ENCODE measurements around the gene ZNF532.
A peak's percentile ranks its signal among the peaks of the same experiment; 100 is the strongest.

The ZNF532 gene

DNA sequence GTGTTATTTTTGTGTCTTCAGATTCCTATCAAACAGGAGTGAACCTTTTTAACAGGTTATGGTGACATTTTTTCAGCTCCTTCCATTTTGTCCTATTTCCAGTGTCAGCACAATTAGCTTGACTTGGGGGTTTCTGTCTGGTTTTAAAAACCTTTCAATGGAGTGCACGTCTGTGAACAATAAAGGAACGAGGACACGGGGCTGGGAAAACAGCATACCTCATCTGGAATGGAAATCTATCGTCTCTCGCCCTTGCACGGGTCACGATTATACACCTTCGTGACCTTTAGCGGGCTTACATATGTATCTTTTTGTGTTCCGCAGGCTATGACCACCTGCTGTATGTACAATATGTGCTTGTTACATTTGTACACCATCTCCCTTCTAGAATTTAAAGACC, 2.3 kb upstream of the ZNF532 start:
- no CpG with 5 or more reads among the region's 10 CpGs for WGBS (ENCODE audit: extremely low coverage, insufficient coverage, low lambda C conversion rate)
- peaks cover 35% of the 10 kb centered on the region for H3K4me1 ChIP-seq (ENCODE audit: control insufficient read depth, low read depth, low read length)
- DNase-seq = no peak
- H3K23ac ChIP-seq (ENCODE audit: low read length) = no peak overlapping the region
- H3K9ac ChIP-seq (ENCODE audit: low read length) = peak overlapping the region; percentile 80
- peak overlapping the region; percentile 90 for H3K27ac ChIP-seq (ENCODE audit: low read depth, low read length)
- peak overlapping the region; percentile 70 for H2AK5ac ChIP-seq (ENCODE audit: low read length)
- peaks cover 28% of the 10 kb centered on the region for H3K79me2 ChIP-seq (ENCODE audit: control insufficient read depth, insufficient read depth, low read length)
- no peaks in the 10 kb centered on the region for H3K36me3 ChIP-seq (ENCODE audit: control insufficient read depth, insufficient read depth, low read length)
- H3K18ac ChIP-seq (ENCODE audit: low read length) = peak overlapping the region; percentile 93
- H3K79me1 ChIP-seq (ENCODE audit: low read length) = peaks cover 1% of the 10 kb centered on the region
- H3K27me3 ChIP-seq (ENCODE audit: insufficient read depth, low read length, poor library complexity) = no peaks in the 10 kb centered on the region
- H3K4ac ChIP-seq (ENCODE audit: low read depth, low read length) = peak overlapping the region; percentile 100
- peak overlapping the region; percentile 57 for H3K4me2 ChIP-seq (ENCODE audit: low read length)
- peak overlapping the region; percentile 47 for H4K5ac ChIP-seq (ENCODE audit: low read length)
- H4K8ac ChIP-seq (ENCODE audit: low read depth, low read length) = no peak overlapping the region
- peak overlapping the region; percentile 75 for H2BK120ac ChIP-seq (ENCODE audit: low read depth, low read length)
- H3K56ac ChIP-seq (ENCODE audit: low read length) = peak overlapping the region; percentile 94
- no peak overlapping the region for H3K4me3 ChIP-seq (ENCODE audit: low read length)
- H2BK15ac ChIP-seq (replicated peaks; ENCODE audit: low read depth) = no peak overlapping the region
- peak overlapping the region; percentile 66 for H2BK5ac ChIP-seq (ENCODE audit: low read length)

- peak overlapping the region; percentile 80 for H3K9ac ChIP-seq (ENCODE audit: low read length)
Measured at GRCh38 chr18:58862851-58863538, 1.7 kb upstream of the ZNF532 start.

GRCh38 chr18:58863539-58864145, 1.0 kb upstream of the ZNF532 start:
- DNase-seq = no peak
- no CpG with 5 or more reads among the region's 72 CpGs for WGBS (ENCODE audit: extremely low coverage, insufficient coverage, low lambda C conversion rate)
- no peak overlapping the region for H3K23ac ChIP-seq (ENCODE audit: low read length)
- peak overlapping the region; percentile 100 for H2BK120ac ChIP-seq (ENCODE audit: low read depth, low read length)
- H2BK5ac ChIP-seq (ENCODE audit: low read length) = peak overlapping the region; percentile 73
- H3K4me3 ChIP-seq (ENCODE audit: low read length) = peak overlapping the region; percentile 24
- H4K8ac ChIP-seq (ENCODE audit: low read depth, low read length) = peak overlapping the region; percentile 99
- H3K79me2 ChIP-seq (ENCODE audit: control insufficient read depth, insufficient read depth, low read length) = peaks cover 41% of the 10 kb centered on the region
- peak overlapping the region; percentile 97 for H3K56ac ChIP-seq (ENCODE audit: low read length)
- H3K27ac ChIP-seq (ENCODE audit: low read depth, low read length) = peak overlapping the region; percentile 91
- H3K79me1 ChIP-seq (ENCODE audit: low read length) = peaks cover 6% of the 10 kb centered on the region
- H3K9ac ChIP-seq (ENCODE audit: low read length) = peak overlapping the region; percentile 88
- peak overlapping the region; percentile 14 for H2BK15ac ChIP-seq (replicated peaks; ENCODE audit: low read depth)
- peak overlapping the region; percentile 30 for H3K4me2 ChIP-seq (ENCODE audit: low read length)
- H4K5ac ChIP-seq (ENCODE audit: low read length) = no peak overlapping the region
- peak overlapping the region; percentile 100 for H3K4ac ChIP-seq (ENCODE audit: low read depth, low read length)
- peaks cover 37% of the 10 kb centered on the region for H3K4me1 ChIP-seq (ENCODE audit: control insufficient read depth, low read depth, low read length)
- no peak overlapping the region for H2AK5ac ChIP-seq (ENCODE audit: low read length)
- no peaks in the 10 kb centered on the region for H3K27me3 ChIP-seq (ENCODE audit: insufficient read depth, low read length, poor library complexity)
- peak overlapping the region; percentile 100 for H3K18ac ChIP-seq (ENCODE audit: low read length)
- peaks cover 5% of the 10 kb centered on the region for H3K36me3 ChIP-seq (ENCODE audit: control insufficient read depth, insufficient read depth, low read length)

More at GRCh38 chr18:58862851-58863538, 1.7 kb upstream of the ZNF532 start:
- Histone ChIP-seq H3K4me3 (ENCODE audit: low read length) (peak overlapping the region; percentile 52), H3K27ac (ENCODE audit: low read depth, low read length) (peak overlapping the region; percentile 90), H3K4ac (ENCODE audit: low read depth, low read length) (peak overlapping the region; percentile 100), H3K27me3 (ENCODE audit: insufficient read depth, low read length, poor library complexity) (no peaks in the 10 kb centered on the region), H3K4me2 (ENCODE audit: low read length) (peak overlapping the region; percentile 57), H3K4me1 (ENCODE audit: control insufficient read depth, low read depth, low read length) (peaks cover 37% of the 10 kb centered on the region), H4K8ac (ENCODE audit: low read depth, low read length) (peak overlapping the region; percentile 81), H2BK5ac (ENCODE audit: low read length) (peak overlapping the region; percentile 33), H2BK120ac (ENCODE audit: low read depth, low read length) (peak overlapping the region; percentile 100), H3K79me2 (ENCODE audit: control insufficient read depth, insufficient read depth, low read length) (peaks cover 34% of the 10 kb centered on the region), H3K23ac (ENCODE audit: low read length) (no peak overlapping the region), H3K36me3 (ENCODE audit: control insufficient read depth, insufficient read depth, low read length) (peaks cover 1% of the 10 kb centered on the region), H3K18ac (ENCODE audit: low read length) (peak overlapping the region; percentile 100), H2AK5ac (ENCODE audit: low read length) (no peak overlapping the region), H4K5ac (ENCODE audit: low read length) (peak overlapping the region; percentile 1), H2BK15ac (replicated peaks; ENCODE audit: low read depth) (peak overlapping the region; percentile 43), H3K56ac (ENCODE audit: low read length) (peak overlapping the region; percentile 94), H3K79me1 (ENCODE audit: low read length) (peaks cover 2% of the 10 kb centered on the region)
- no CpG with 5 or more reads among the region's 66 CpGs for WGBS (ENCODE audit: extremely low coverage, insufficient coverage, low lambda C conversion rate)
- DNase-seq = peak; percentile 68

GRCh38 chr18:58865033-58865590, 435 bp downstream of the ZNF532 start:
- Histone ChIP-seq H3K56ac (ENCODE audit: low read length) (peak overlapping the region; percentile 97), H3K27me3 (ENCODE audit: insufficient read depth, low read length, poor library complexity) (no peaks in the 10 kb centered on the region), H3K79me2 (ENCODE audit: control insufficient read depth, insufficient read depth, low read length) (peaks cover 49% of the 10 kb centered on the region), H3K27ac (ENCODE audit: low read depth, low read length) (peak overlapping the region; percentile 91), H3K4me1 (ENCODE audit: control insufficient read depth, low read depth, low read length) (peaks cover 30% of the 10 kb centered on the region), H3K4me2 (ENCODE audit: low read length) (peak overlapping the region; percentile 88), H4K5ac (ENCODE audit: low read length) (peak overlapping the region; percentile 14), H2BK15ac (replicated peaks; ENCODE audit: low read depth) (peak overlapping the region; percentile 59), H3K23ac (ENCODE audit: low read length) (peak overlapping the region; percentile 2), H3K36me3 (ENCODE audit: control insufficient read depth, insufficient read depth, low read length) (peaks cover 5% of the 10 kb centered on the region), H2BK5ac (ENCODE audit: low read length) (peak overlapping the region; percentile 53), H3K9ac (ENCODE audit: low read length) (peak overlapping the region; percentile 88), H3K4ac (ENCODE audit: low read depth, low read length) (peak overlapping the region; percentile 100), H3K18ac (ENCODE audit: low read length) (peak overlapping the region; percentile 100), H3K79me1 (ENCODE audit: low read length) (peaks cover 6% of the 10 kb centered on the region), H3K4me3 (ENCODE audit: low read length) (peak overlapping the region; percentile 1), H2BK120ac (ENCODE audit: low read depth, low read length) (peak overlapping the region; percentile 46), H2AK5ac (ENCODE audit: low read length) (peak overlapping the region; percentile 57), H4K8ac (ENCODE audit: low read depth, low read length) (no peak overlapping the region)
- no peak for DNase-seq
- WGBS (ENCODE audit: extremely low coverage, insufficient coverage, low lambda C conversion rate) = no CpG with 5 or more reads among the region's 4 CpGs

GRCh38 chr18:58865701-58866065, 1.0 kb downstream of the ZNF532 start:
- Histone ChIP-seq H3K4ac (ENCODE audit: low read depth, low read length) (peak overlapping the region; percentile 96), H3K79me2 (ENCODE audit: control insufficient read depth, insufficient read depth, low read length) (peaks cover 54% of the 10 kb centered on the region), H3K23ac (ENCODE audit: low read length) (no peak overlapping the region), H2AK5ac (ENCODE audit: low read length) (peak overlapping the region; percentile 92), H2BK5ac (ENCODE audit: low read length) (peak overlapping the region; percentile 11), H4K5ac (ENCODE audit: low read length) (peak overlapping the region; percentile 7), H3K4me3 (ENCODE audit: low read length) (no peak overlapping the region), H3K9ac (ENCODE audit: low read length) (peak overlapping the region; percentile 88), H3K4me1 (ENCODE audit: control insufficient read depth, low read depth, low read length) (peaks cover 30% of the 10 kb centered on the region), H3K56ac (ENCODE audit: low read length) (peak overlapping the region; percentile 97), H4K8ac (ENCODE audit: low read depth, low read length) (no peak overlapping the region), H3K18ac (ENCODE audit: low read length) (peak overlapping the region; percentile 100), H2BK15ac (replicated peaks; ENCODE audit: low read depth) (peak overlapping the region; percentile 59), H3K79me1 (ENCODE audit: low read length) (peaks cover 10% of the 10 kb centered on the region), H3K27ac (ENCODE audit: low read depth, low read length) (peak overlapping the region; percentile 91), H2BK120ac (ENCODE audit: low read depth, low read length) (peak overlapping the region; percentile 83), H3K36me3 (ENCODE audit: control insufficient read depth, insufficient read depth, low read length) (peaks cover 8% of the 10 kb centered on the region), H3K27me3 (ENCODE audit: insufficient read depth, low read length, poor library complexity) (no peaks in the 10 kb centered on the region), H3K4me2 (ENCODE audit: low read length) (peak overlapping the region; percentile 88)
- WGBS (ENCODE audit: extremely low coverage, insufficient coverage, low lambda C conversion rate) = no CpG with 5 or more reads among the region's 8 CpGs
- no peak for DNase-seq

All from mesendoderm (in vitro differentiated cells).